GM18861 (cell line): ENCODE results near the gene KPRP.

ENCODE experiments used
- ATAC-seq: cut with Tn5 transposase; IDR thresholded peaks from one replicate; pipeline ENCODE4 v1.9.1; 2021; ENCODE audit not compliant: unreplicated experiment

Gene KPRP

GRCh38 chr1:152757747-152758146 is at the start of gene KPRP:
KPRP (plus strand) TSS chr1:152758025; CDS start chr1:152759589, 1,564 bp downstream.
- ATAC-seq: no peak

GRCh38 chr1:152718238-152718637 is 39.6 kb upstream of the KPRP start:
- no peak for ATAC-seq

- no peak for ATAC-seq
These were observed 32.6 kb upstream of the KPRP start for GRCh38 chr1:152725261-152725660.

GRCh38 chr1:152728986-152729385 is 28.8 kb upstream of the KPRP start:
- no peak for ATAC-seq

GRCh38 chr1:152735648-152736047 is 22.2 kb upstream of the KPRP start:
- ATAC-seq: no peak

- ATAC-seq: no peak
These were observed 19.8 kb upstream of the KPRP start for GRCh38 chr1:152737997-152738396.

- no peak for ATAC-seq
These were observed 18.0 kb upstream of the KPRP start for GRCh38 chr1:152739841-152740240.

- no peak for ATAC-seq
These were observed 16.2 kb upstream of the KPRP start for GRCh38 chr1:152741656-152742055.

GRCh38 chr1:152743371-152744145 is 14.3 kb upstream of the KPRP start:
- no peak for ATAC-seq

- ATAC-seq: no peak
These were observed 12.5 kb upstream of the KPRP start for GRCh38 chr1:152745289-152745704.

GRCh38 chr1:152745765-152746444 is 11.9 kb upstream of the KPRP start:
- no peak for ATAC-seq

GRCh38 chr1:152747831-152748230 is 10.0 kb upstream of the KPRP start:
- ATAC-seq: no peak

GRCh38 chr1:152752225-152752624 is 5.6 kb upstream of the KPRP start:
- no peak for ATAC-seq

- ATAC-seq: no peak
These were observed 4.2 kb upstream of the KPRP start for GRCh38 chr1:152753586-152753985.

GRCh38 chr1:152756872-152757271 is 953 bp upstream of the KPRP start:
- ATAC-seq: no peak

GRCh38 chr1:152758636-152759035 is 811 bp downstream of the KPRP start:
- no peak for ATAC-seq

- no peak for ATAC-seq
These were observed 1.8 kb downstream of the KPRP start for GRCh38 chr1:152759453-152760173.

GRCh38 chr1:152760551-152761190 is 2.8 kb downstream of the KPRP start:
- no peak for ATAC-seq

GRCh38 chr1:152761609-152762213 is 3.9 kb downstream of the KPRP start:
- no peak for ATAC-seq

- no peak for ATAC-seq
These were observed 11.2 kb downstream of the KPRP start for GRCh38 chr1:152768847-152769533.
